Uterus (tissue), 2 donors: ENCODE data around the gene RPL41.

Experiments used
- POLR2A ChIP-seq, 2 donors: fragments of 450-650 bp; IDR thresholded peaks; one replicate each; pipeline ENCODE4 v1.6.1; 2016; ENCODE audit warnings: antibody characterized with exemption in 2 of 2, mild to moderate bottlenecking in 1 of 2, moderate library complexity in 1 of 2
- TF ChIP-seq, protein P1 (sequence below), 4 experiments: fragments of 200-600 bp in 2 of 4; fragments of 450-650 bp in 2 of 4; sonication (generic) in 2 of 4; IDR thresholded peaks; one replicate each; pipeline ENCODE4 v1.5.1; 2016 to 2019; ENCODE audit warnings: antibody characterized with exemption in 4 of 4, mild to moderate bottlenecking in 2 of 4, moderate library complexity in 1 of 4

GRCh38 chr12:56124133-56124532, 7.7 kb downstream of the RPL41 start:
- TF ChIP-seq, protein P1, sequence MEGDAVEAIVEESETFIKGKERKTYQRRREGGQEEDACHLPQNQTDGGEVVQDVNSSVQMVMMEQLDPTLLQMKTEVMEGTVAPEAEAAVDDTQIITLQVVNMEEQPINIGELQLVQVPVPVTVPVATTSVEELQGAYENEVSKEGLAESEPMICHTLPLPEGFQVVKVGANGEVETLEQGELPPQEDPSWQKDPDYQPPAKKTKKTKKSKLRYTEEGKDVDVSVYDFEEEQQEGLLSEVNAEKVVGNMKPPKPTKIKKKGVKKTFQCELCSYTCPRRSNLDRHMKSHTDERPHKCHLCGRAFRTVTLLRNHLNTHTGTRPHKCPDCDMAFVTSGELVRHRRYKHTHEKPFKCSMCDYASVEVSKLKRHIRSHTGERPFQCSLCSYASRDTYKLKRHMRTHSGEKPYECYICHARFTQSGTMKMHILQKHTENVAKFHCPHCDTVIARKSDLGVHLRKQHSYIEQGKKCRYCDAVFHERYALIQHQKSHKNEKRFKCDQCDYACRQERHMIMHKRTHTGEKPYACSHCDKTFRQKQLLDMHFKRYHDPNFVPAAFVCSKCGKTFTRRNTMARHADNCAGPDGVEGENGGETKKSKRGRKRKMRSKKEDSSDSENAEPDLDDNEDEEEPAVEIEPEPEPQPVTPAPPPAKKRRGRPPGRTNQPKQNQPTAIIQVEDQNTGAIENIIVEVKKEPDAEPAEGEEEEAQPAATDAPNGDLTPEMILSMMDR (IDR thresholded peaks at IDR 0.05) = no peak
- no peak for TF ChIP-seq POLR2A (IDR thresholded peaks at IDR 0.05)
